ENCODE data around the gene POFUT1.

- TF ChIP-seq CTCF (conservative IDR thresholded peaks at IDR 0.05; ENCODE audit: low read depth, low read length): no peak
- TF ChIP-seq EZH2 (IDR thresholded peaks at IDR 0.05; ENCODE audit: low read length, unreplicated experiment): no peak
- TF ChIP-seq EZH2phosphoT487 (IDR thresholded peaks at IDR 0.05; ENCODE audit: borderline replicate concordance, low read length): no peak
Observed at GRCh38 chr20:32216179-32217142, 8.8 kb downstream of the POFUT1 start.
